ENCODE measurements around the gene MED10.
"Not testable (repeated sequence)": the region's sequence is repeated elsewhere in the genome, so short reads cannot be mapped to it uniquely, and the experiment has no call there.

Gene MED10

DNA sequence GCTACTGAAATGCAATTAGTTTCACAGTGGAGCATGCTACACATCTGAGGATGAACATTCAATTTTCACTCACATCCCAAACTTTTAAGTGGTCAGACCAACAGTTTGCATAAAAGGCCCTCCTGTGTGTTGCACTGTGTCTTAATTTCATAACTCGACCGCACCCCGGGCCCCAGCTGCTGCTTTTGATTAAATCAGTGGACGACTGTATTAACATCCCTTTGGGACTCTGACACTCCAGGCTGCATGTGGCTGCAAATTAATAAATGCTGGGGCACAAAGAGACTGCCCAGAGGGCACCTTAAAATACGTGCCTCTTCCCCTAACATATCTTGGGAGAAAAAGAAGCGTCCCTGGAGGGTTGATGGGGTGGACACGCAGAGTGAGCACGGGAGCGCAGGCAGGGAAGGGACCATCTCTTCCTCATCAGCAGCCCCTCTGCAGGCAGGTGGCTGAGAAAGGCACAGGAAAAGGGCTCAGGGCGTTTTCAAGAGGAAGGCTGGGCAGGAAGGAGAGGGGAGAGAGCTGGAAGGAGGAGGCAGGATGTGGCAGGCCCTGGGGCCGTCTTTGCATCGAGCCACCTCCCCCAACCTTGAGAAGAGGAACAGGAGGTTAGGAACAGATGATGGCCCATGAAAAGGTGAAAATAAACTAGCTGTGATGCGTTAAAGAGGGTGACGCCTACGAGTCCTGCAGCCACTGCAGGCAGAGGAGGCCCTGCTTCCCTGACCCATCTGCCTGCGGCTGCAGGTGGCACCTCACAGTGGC lies 18.6 kb downstream of the MED10 start:
- Histone ChIP-seq H3K27me3 (ENCODE audit: control insufficient read depth in 1 of 2, insufficient read depth in 2 of 2, low read length in 2 of 2) (no peaks in the 10 kb centered on the region), H3K9me3 (ENCODE audit: control insufficient read depth in 2 of 2, low read length in 2 of 2) (peaks cover 0 to 2% of the 10 kb centered on the region in 2 donors), H3K9ac (ENCODE audit: low read length in 2 of 2) (no peak overlapping the region), H3K4me3 (ENCODE audit: low read length in 2 of 2) (no peak overlapping the region), H3K4me1 (ENCODE audit: control insufficient read depth, insufficient read depth, low read length) (no peaks in the 10 kb centered on the region), H3K36me3 (ENCODE audit: control insufficient read depth in 2 of 2, insufficient read depth in 2 of 2, low read length in 2 of 2) (peaks cover 3 to 9% of the 10 kb centered on the region in 2 donors), H3K27ac (ENCODE audit: low read length) (no peak overlapping the region)

DNA sequence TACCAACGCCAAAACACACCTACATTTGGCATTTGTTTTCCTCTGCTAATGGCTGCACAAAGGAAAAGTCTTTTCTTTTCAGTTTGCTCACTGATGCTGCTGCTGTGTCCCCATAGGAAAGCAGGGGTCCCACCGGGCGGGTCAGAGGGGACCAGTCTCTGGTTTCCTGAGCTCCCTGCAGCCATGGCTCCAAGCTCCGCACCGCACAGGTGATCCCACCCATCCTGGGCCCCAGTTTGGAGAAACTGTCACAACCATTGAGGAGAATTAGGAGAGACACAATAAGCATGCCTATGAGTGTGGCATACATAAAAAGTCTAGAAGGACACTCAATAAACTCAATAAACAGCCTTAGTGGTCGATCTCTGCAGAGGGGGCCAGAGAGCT lies 19.9 kb downstream of the MED10 start:
- H3K27ac ChIP-seq (ENCODE audit: low read length), result no peak overlapping the region
- no peak overlapping the region for H3K9ac ChIP-seq (ENCODE audit: low read length in 2 of 2)
- no peaks in the 10 kb centered on the region for H3K4me1 ChIP-seq (ENCODE audit: control insufficient read depth, insufficient read depth, low read length)
- H3K9me3 ChIP-seq (ENCODE audit: control insufficient read depth in 2 of 2, low read length in 2 of 2), result peaks cover 0 to 2% of the 10 kb centered on the region in 2 donors
- H3K4me3 ChIP-seq (ENCODE audit: low read length in 2 of 2), result no peak overlapping the region
- H3K36me3 ChIP-seq (ENCODE audit: control insufficient read depth in 2 of 2, insufficient read depth in 2 of 2, low read length in 2 of 2), result peaks cover 3 to 9% of the 10 kb centered on the region in 2 donors
- H3K27me3 ChIP-seq (ENCODE audit: control insufficient read depth in 1 of 2, insufficient read depth in 2 of 2, low read length in 2 of 2), result no peaks in the 10 kb centered on the region

DNA sequence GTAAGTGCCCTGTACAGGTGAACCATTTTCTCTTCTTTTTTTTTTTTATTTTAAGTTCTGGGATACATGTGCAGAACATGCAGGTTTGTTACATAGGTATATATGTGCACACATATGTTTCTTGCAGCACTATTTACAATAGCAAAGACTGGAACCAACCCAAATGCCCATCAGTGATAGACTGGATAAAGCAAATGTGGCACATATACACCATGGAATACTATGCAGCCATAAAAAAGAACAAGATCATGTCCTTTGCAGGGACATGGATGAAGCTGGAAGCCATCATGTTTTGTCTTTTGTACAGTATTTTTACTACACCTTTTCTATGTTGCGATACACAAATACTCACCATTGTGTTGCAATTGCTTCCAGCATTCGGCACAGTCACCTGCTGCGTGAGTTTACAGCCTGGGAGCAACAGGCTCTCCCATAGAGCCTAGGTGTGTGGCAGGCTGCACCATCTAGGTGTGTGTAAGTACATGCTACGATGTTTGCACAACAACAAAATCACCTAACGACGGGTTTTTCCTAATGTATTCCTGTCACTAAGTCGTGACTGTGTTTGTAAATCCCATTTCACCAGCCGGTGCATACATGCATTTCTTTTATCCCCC lies 20.4 kb downstream of the MED10 start:
- H3K4me3 ChIP-seq (ENCODE audit: low read length in 2 of 2); H3K9me3 ChIP-seq (ENCODE audit: control insufficient read depth in 2 of 2, low read length in 2 of 2); H3K27me3 ChIP-seq (ENCODE audit: control insufficient read depth in 1 of 2, insufficient read depth in 2 of 2, low read length in 2 of 2); H3K36me3 ChIP-seq (ENCODE audit: control insufficient read depth in 2 of 2, insufficient read depth in 2 of 2, low read length in 2 of 2); H3K4me1 ChIP-seq (ENCODE audit: control insufficient read depth, insufficient read depth, low read length); H3K9ac ChIP-seq (ENCODE audit: low read length in 2 of 2); H3K27ac ChIP-seq (ENCODE audit: low read length): not testable (repeated sequence)

DNA sequence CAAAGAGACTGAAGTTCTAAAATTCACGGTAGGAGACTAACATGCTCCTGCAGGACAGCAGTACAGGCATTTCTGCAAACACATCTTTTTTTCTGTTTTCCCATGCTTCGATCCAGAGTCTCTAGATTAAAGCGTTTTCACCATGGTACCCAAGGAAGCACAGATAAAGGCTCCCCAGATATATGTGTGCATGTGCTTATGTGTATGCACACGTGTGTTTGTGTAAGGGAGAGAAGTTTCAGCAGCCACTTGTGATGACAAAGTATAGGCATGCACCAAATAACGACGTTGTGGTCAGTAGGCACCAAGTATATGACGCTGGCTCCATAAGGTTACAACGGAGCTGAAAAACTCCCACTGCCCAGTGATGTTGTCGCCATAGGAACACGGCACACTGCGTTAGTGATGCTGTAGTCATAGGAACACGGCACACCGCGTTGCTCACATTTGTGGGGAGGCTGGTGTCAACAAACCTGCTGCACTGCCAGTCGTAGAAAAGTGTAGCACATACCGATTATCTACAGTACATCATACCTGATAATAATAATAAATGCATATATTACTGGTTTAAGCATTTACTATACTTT lies 21.7 kb downstream of the MED10 start:
- Histone ChIP-seq H3K4me1 (ENCODE audit: control insufficient read depth, insufficient read depth, low read length) (no peaks in the 10 kb centered on the region), H3K9ac (ENCODE audit: low read length in 2 of 2) (no peak overlapping the region), H3K4me3 (ENCODE audit: low read length in 2 of 2) (no peak overlapping the region), H3K36me3 (ENCODE audit: control insufficient read depth in 2 of 2, insufficient read depth in 2 of 2, low read length in 2 of 2) (peaks cover 3 to 9% of the 10 kb centered on the region in 2 donors), H3K9me3 (ENCODE audit: control insufficient read depth in 2 of 2, low read length in 2 of 2) (peaks cover 0 to 2% of the 10 kb centered on the region in 2 donors), H3K27me3 (ENCODE audit: control insufficient read depth in 1 of 2, insufficient read depth in 2 of 2, low read length in 2 of 2) (no peaks in the 10 kb centered on the region), H3K27ac (ENCODE audit: low read length) (no peak overlapping the region)

- no peaks in the 10 kb centered on the region for H3K4me1 ChIP-seq (ENCODE audit: control insufficient read depth, insufficient read depth, low read length)
- no peaks in the 10 kb centered on the region for H3K27me3 ChIP-seq (ENCODE audit: control insufficient read depth in 1 of 2, insufficient read depth in 2 of 2, low read length in 2 of 2)
- H3K27ac ChIP-seq (ENCODE audit: low read length), result no peak overlapping the region
- peaks cover 3 to 5% of the 10 kb centered on the region in 2 donors for H3K36me3 ChIP-seq (ENCODE audit: control insufficient read depth in 2 of 2, insufficient read depth in 2 of 2, low read length in 2 of 2)
- H3K4me3 ChIP-seq (ENCODE audit: low read length in 2 of 2), result no peak overlapping the region
- H3K9ac ChIP-seq (ENCODE audit: low read length in 2 of 2), result no peak overlapping the region
- no peaks in the 10 kb centered on the region for H3K9me3 ChIP-seq (ENCODE audit: control insufficient read depth in 2 of 2, low read length in 2 of 2)
These were observed 23.1 kb downstream of the MED10 start for GRCh38 chr5:6355294-6355693.

- H3K4me3 ChIP-seq (ENCODE audit: low read length in 2 of 2), result no peak overlapping the region
- H3K27me3 ChIP-seq (ENCODE audit: control insufficient read depth in 1 of 2, insufficient read depth in 2 of 2, low read length in 2 of 2), result no peaks in the 10 kb centered on the region
- no peak overlapping the region for H3K9ac ChIP-seq (ENCODE audit: low read length in 2 of 2)
- H3K27ac ChIP-seq (ENCODE audit: low read length), result no peak overlapping the region
- peaks cover 3 to 5% of the 10 kb centered on the region in 2 donors for H3K36me3 ChIP-seq (ENCODE audit: control insufficient read depth in 2 of 2, insufficient read depth in 2 of 2, low read length in 2 of 2)
- no peaks in the 10 kb centered on the region for H3K9me3 ChIP-seq (ENCODE audit: control insufficient read depth in 2 of 2, low read length in 2 of 2)
- no peaks in the 10 kb centered on the region for H3K4me1 ChIP-seq (ENCODE audit: control insufficient read depth, insufficient read depth, low read length)
These were observed 23.5 kb downstream of the MED10 start for GRCh38 chr5:6354848-6355247.

GRCh38 chr5:6353602-6354302 lies 24.6 kb downstream of the MED10 start:
- no peak overlapping the region for H3K4me3 ChIP-seq (ENCODE audit: low read length in 2 of 2)
- peaks cover 0 to 5% of the 10 kb centered on the region in 2 donors for H3K36me3 ChIP-seq (ENCODE audit: control insufficient read depth in 2 of 2, insufficient read depth in 2 of 2, low read length in 2 of 2)
- H3K4me1 ChIP-seq (ENCODE audit: control insufficient read depth, insufficient read depth, low read length), result no peaks in the 10 kb centered on the region
- H3K27me3 ChIP-seq (ENCODE audit: control insufficient read depth in 1 of 2, insufficient read depth in 2 of 2, low read length in 2 of 2), result no peaks in the 10 kb centered on the region
- H3K27ac ChIP-seq (ENCODE audit: low read length), result no peak overlapping the region
- H3K9ac ChIP-seq (ENCODE audit: low read length in 2 of 2), result no peak overlapping the region
- H3K9me3 ChIP-seq (ENCODE audit: control insufficient read depth in 2 of 2, low read length in 2 of 2), result no peaks in the 10 kb centered on the region

GRCh38 chr5:6350277-6351090 lies 27.9 kb downstream of the MED10 start:
- no peaks in the 10 kb centered on the region for H3K27me3 ChIP-seq (ENCODE audit: control insufficient read depth in 1 of 2, insufficient read depth in 2 of 2, low read length in 2 of 2)
- H3K36me3 ChIP-seq (ENCODE audit: control insufficient read depth in 2 of 2, insufficient read depth in 2 of 2, low read length in 2 of 2), result no peaks in the 10 kb centered on the region
- H3K27ac ChIP-seq (ENCODE audit: low read length), result no peak overlapping the region
- H3K4me3 ChIP-seq (ENCODE audit: low read length in 2 of 2), result no peak overlapping the region
- H3K4me1 ChIP-seq (ENCODE audit: control insufficient read depth, insufficient read depth, low read length), result no peaks in the 10 kb centered on the region
- no peaks in the 10 kb centered on the region for H3K9me3 ChIP-seq (ENCODE audit: control insufficient read depth in 2 of 2, low read length in 2 of 2)
- H3K9ac ChIP-seq (ENCODE audit: low read length in 2 of 2), result no peak overlapping the region

GRCh38 chr5:6349387-6349786 lies 29.0 kb downstream of the MED10 start:
- Histone ChIP-seq H3K9ac (ENCODE audit: low read length in 2 of 2) (no peak overlapping the region), H3K27me3 (ENCODE audit: control insufficient read depth in 1 of 2, insufficient read depth in 2 of 2, low read length in 2 of 2) (no peaks in the 10 kb centered on the region), H3K9me3 (ENCODE audit: control insufficient read depth in 2 of 2, low read length in 2 of 2) (no peaks in the 10 kb centered on the region), H3K36me3 (ENCODE audit: control insufficient read depth in 2 of 2, insufficient read depth in 2 of 2, low read length in 2 of 2) (no peaks in the 10 kb centered on the region), H3K4me3 (ENCODE audit: low read length in 2 of 2) (no peak overlapping the region), H3K27ac (ENCODE audit: low read length) (no peak overlapping the region), H3K4me1 (ENCODE audit: control insufficient read depth, insufficient read depth, low read length) (no peaks in the 10 kb centered on the region)

DNA sequence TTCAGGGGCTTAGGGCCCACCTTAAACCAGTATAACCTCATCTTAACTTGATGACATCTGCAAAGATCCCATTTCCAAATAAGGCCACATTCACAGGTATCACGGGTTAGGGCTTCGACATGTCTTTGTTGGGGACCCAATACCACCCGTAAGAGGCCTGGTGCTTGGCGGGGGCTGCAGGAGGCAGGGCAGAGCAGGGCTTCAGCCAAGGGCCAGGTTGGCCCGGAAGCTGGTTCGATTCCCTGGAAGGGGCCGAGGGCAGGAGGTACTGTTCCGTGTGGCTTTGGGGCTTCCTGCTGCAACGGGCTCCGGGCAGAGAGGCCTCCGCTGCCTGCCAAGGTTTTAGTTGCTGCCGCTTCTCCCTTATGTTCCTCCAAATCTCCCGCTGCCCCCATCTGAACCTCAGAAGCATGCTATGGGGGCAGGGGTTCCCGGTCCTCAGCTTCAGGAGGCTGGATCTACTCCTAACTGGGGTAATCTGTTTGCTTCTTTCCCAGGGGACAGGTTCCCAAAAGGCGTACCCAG lies 29.8 kb downstream of the MED10 start:
- no peaks in the 10 kb centered on the region for H3K36me3 ChIP-seq (ENCODE audit: control insufficient read depth in 2 of 2, insufficient read depth in 2 of 2, low read length in 2 of 2)
- H3K4me3 ChIP-seq (ENCODE audit: low read length in 2 of 2), result no peak overlapping the region
- no peaks in the 10 kb centered on the region for H3K9me3 ChIP-seq (ENCODE audit: control insufficient read depth in 2 of 2, low read length in 2 of 2)
- H3K27ac ChIP-seq (ENCODE audit: low read length), result no peak overlapping the region
- no peaks in the 10 kb centered on the region for H3K27me3 ChIP-seq (ENCODE audit: control insufficient read depth in 1 of 2, insufficient read depth in 2 of 2, low read length in 2 of 2)
- no peaks in the 10 kb centered on the region for H3K4me1 ChIP-seq (ENCODE audit: control insufficient read depth, insufficient read depth, low read length)
- no peak overlapping the region for H3K9ac ChIP-seq (ENCODE audit: low read length in 2 of 2)
